Activated CD4-positive, alpha-beta memory T cell treated with anti-CD3 and anti-CD28 coated beads for 36 hours (primary cell): ENCODE data around the gene MGAT1. TPM values are rescaled to one million over a fixed set of nuclear protein-coding genes. Genes with fewer than 3 reads are reported as not detected.
A peak's percentile ranks its signal among the peaks of the same experiment; 100 is the strongest.
"Not testable (repeated sequence)": the region's sequence is repeated elsewhere in the genome, so short reads cannot be mapped to it uniquely, and the experiment has no call there.

Experiments
- CTCF ChIA-PET: fragments of 350-600 bp; sonication (Branson Sonifier 250); formaldehyde crosslinking; loops from one replicate; lab custom pipeline; 2021; ENCODE audit warnings: antibody characterized with exemption, inconsistent platforms; lab: Charles Lee
- POLR2A ChIA-PET: fragments of 350-600 bp; sonication (Branson Sonifier 250); formaldehyde crosslinking; loops from one replicate; lab custom pipeline; 2021; ENCODE audit warnings: antibody characterized with exemption; lab: Charles Lee
- DNase-seq: peaks from one replicate; pipeline ENCODE4 v3.0.0-alpha.2; 2020
- H3K27ac Mint-ChIP-seq: one replicate; pipeline ENCODE4 v1.8.0; 2021; ENCODE audit warnings: mixed read lengths
- H3K27me3 Mint-ChIP-seq: one replicate; pipeline ENCODE4 v1.8.0; 2021; ENCODE audit warnings: mixed read lengths
- H3K36me3 Mint-ChIP-seq: one replicate; pipeline ENCODE4 v1.8.0; 2021; ENCODE audit warnings: mixed read lengths
- H3K4me1 Mint-ChIP-seq: one replicate; pipeline ENCODE4 v1.8.0; 2021; ENCODE audit warnings: low read depth, mixed read lengths
- H3K4me3 Mint-ChIP-seq: one replicate; pipeline ENCODE4 v1.8.0; 2021; ENCODE audit warnings: mild to moderate bottlenecking, mixed read lengths
- H3K9me3 Mint-ChIP-seq: one replicate; pipeline ENCODE4 v1.8.0; 2021; ENCODE audit warnings: mixed read lengths
- intact Hi-C: fragments of 100-400 bp; cut with micrococcal nuclease; formaldehyde crosslinking; loops from one replicate; pipeline ENCODE4 v1.15.1; 2023
- total RNA-seq, 2 experiments: library from RNA; stranded (reverse); gene quantifications; one replicate each; pipeline ENCODE4 v1.2.3, GENCODE V29; 2021

The MGAT1 gene
- total RNA-seq, 2 experiments from 2014 or later, result 101 to 106 TPM

DNA sequence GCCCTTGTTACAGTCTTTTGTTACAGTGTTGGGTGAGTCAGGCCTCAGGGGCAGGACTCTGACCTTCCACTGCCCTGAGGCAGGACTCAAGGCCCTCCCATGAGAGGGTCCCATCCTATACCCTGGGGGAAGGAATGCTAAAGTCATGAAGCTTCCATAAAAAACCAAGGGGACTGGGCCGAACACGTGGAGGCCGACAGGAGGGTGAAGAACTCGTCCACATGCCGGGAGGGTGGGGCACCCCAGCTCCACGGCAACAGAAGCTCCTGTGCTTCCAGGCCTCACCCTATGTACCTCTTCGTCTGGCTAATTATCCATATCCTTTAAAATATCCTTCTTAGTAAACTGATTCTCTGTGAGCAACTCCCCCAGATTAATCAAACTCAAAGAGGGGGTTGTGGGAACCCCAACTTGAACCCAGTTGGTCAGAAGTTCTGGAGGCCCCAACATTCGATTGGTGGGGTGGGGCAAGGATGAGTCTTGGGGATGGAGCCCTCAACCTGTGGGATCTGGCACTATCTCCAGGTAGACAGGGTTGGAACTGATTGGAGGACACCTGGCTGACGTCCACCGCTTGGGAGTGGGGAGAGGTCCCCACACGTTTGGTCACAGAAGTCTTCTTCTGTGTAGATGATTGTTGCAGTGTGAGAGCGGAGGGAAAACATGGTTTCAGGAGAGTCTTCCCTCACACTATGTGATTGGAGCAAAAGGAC is 19.1 kb downstream of the MGAT1 start:
- no peak for DNase-seq
- H3K9me3 Mint-ChIP-seq, result no peaks in the 10 kb centered on the region
- CTCF ChIA-PET, result interaction anchor here (1.0 to 2.3 kb wide), 8 partner anchors 19 to 351 kb away, joined by 3 to 11 read pairs (median 4); no protein-coding TSS in a partner anchor
- POLR2A ChIA-PET, result no interaction called here
- no peaks in the 10 kb centered on the region for H3K27me3 Mint-ChIP-seq
- H3K27ac Mint-ChIP-seq, result no peak overlapping the region
- H3K4me1 Mint-ChIP-seq, result peaks cover 8% of the 10 kb centered on the region
- no peak overlapping the region for H3K4me3 Mint-ChIP-seq
- intact Hi-C loops, result loop anchor here (2.0 kb wide), 1 partner anchor 85 kb away; no protein-coding TSS in a partner anchor
- H3K36me3 Mint-ChIP-seq, result no peaks in the 10 kb centered on the region

DNA sequence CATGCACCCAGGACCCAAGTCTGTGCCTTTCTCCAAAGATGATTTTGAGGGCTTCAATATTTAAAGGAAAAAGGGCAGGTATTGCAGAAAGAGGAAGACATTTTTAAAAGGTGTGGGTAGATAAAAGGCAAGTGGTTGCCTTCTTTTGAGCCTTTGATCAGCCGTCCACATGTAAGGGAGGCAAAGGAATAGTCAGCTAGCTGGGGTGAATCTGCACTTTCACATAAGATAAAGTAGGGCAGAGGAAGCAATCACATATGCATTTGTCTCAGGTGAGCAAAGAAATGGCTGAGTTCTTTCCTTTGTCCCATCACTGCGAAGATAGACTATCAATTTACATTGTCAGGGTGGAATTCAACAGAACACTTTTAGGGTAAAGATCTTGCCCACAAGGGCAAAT is 19.9 kb downstream of the MGAT1 start:
- Mint-ChIP-seq H3K27me3 (no peaks in the 10 kb centered on the region), H3K27ac (no peak overlapping the region), H3K36me3 (no peaks in the 10 kb centered on the region), H3K4me1 (peaks cover 8% of the 10 kb centered on the region), H3K9me3 (no peaks in the 10 kb centered on the region), H3K4me3 (no peak overlapping the region)
- CTCF ChIA-PET, result interaction anchor here (1.0 to 1.4 kb wide), 3 partner anchors 84 to 86 kb away, joined by 4 to 5 read pairs (median 4); no protein-coding TSS in a partner anchor
- POLR2A ChIA-PET, result interaction anchor here (1.0 kb wide), 1 partner anchor 19 kb away, joined by 3 read pairs; no protein-coding TSS in a partner anchor
- no peak for DNase-seq
- intact Hi-C loops, result no loop called here

DNA sequence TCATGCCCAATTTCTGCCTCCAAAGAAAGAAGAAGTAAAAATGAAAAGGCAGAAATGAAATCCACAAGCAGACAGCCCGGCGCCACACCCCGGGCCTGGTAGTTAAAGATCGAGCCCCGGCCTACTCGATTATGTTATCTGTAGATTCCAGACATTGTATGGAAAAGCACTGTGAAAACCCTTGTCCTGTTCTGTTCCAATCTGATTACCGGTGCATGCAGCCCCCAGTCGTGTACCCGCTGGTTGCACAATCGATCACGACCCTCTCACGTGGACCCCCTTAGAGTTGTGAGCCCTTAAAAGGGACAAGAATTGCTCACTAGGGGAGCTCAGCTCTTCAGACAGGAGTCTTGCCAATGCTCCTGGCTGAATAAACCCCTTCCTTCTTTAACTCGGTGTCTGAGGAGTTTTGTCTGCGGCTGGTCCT is 20.7 kb downstream of the MGAT1 start:
- DNase-seq, H3K4me1 Mint-ChIP-seq, H3K4me3 Mint-ChIP-seq, H3K36me3 Mint-ChIP-seq, H3K27ac Mint-ChIP-seq, intact Hi-C loops, H3K27me3 Mint-ChIP-seq, H3K9me3 Mint-ChIP-seq: not testable (repeated sequence)
- ChIA-PET POLR2A (interaction anchor here (1.0 kb wide), 1 partner anchor 20 kb away, joined by 3 read pairs; no protein-coding TSS in a partner anchor), CTCF (interaction anchor here (1.3 kb wide), 1 partner anchor 87 kb away, joined by 4 read pairs; no protein-coding TSS in a partner anchor)

DNA sequence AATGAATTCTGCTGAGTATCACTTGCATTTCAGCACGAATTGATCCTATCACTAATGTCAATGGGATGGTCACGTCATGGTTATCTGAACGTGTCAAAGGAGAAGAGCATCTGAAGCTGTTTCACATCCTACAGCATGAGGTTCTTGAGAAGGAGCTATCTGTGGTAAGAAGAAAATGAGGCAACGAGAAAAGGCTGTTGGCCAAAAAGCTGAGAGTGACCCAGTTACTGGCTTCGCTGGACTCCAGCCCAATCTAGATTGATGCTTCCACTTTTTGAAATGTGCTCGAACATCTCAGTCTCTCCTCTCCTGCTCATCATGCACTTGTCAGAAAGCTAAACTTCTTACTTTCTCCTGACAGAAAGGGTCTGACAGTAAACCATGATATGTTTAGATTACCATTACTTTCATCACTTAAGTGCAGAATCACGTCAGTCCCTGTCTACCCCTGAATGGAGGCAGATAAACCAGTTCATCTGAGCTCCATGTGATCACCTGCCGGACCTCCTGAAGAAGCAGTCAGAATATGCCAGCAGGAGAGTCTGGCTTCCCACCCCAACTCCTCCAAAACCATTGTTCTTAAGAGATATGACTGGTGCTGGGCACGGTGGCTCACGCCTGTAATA is 22.5 kb downstream of the MGAT1 start:
- intact Hi-C loops, result loop anchor here (10.0 kb wide), 1 partner anchor 55 kb away; no protein-coding TSS in a partner anchor
- DNase-seq, result no peak
- Mint-ChIP-seq H3K9me3 (no peaks in the 10 kb centered on the region), H3K4me3 (no peak overlapping the region), H3K27me3 (no peaks in the 10 kb centered on the region), H3K36me3 (no peaks in the 10 kb centered on the region), H3K27ac (no peak overlapping the region), H3K4me1 (peaks cover 6% of the 10 kb centered on the region)
- POLR2A ChIA-PET, result no interaction called here
- CTCF ChIA-PET, result no interaction called here

DNA sequence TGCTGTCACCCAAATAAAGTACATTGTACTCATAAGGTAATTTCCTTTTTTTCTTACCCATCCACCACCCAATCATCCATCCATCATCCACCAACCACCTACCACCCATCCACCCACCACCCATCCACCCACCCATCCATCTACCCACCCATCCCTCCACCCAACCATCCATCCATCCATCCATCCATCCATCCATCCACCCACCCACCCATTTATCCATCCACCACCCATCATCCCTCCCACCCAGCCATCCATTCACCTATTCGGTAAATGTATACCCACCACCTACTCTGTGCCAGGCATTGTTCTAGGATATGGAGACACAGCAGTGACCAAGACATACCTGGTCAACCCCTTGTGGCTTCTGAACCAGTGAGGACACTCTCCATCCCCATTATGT is 25.1 kb downstream of the MGAT1 start:
- Mint-ChIP-seq H3K4me3 (no peak overlapping the region), H3K27me3 (peaks cover 4% of the 10 kb centered on the region), H3K36me3 (peaks cover 2% of the 10 kb centered on the region), H3K4me1 (no peaks in the 10 kb centered on the region), H3K9me3 (peaks cover 3% of the 10 kb centered on the region), H3K27ac (no peak overlapping the region)
- POLR2A ChIA-PET, result no interaction called here
- DNase-seq, result no peak
- intact Hi-C loops, result loop anchor here (10.0 kb wide), 1 partner anchor 53 kb away; no protein-coding TSS in a partner anchor
- CTCF ChIA-PET, result no interaction called here

DNA sequence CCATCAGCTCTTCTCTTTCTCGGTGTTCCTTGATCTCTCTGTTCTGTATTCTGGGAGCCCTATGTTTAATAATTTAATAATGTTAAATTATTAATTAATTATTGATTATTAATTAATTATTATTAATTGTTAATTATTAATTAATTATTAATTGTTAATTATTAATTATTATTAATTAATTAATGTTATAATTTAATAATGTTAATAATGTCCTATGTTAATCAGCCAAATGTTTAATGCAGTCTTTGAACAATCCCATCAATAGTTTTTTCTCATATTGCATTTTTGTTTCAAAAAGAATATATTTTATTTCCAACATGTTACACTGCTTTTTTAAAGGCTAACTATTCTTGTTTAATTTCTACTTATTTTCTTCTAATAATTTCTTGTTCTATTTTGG is 26.2 kb downstream of the MGAT1 start:
- no peak overlapping the region for H3K4me3 Mint-ChIP-seq
- H3K27me3 Mint-ChIP-seq, result peaks cover 4% of the 10 kb centered on the region
- no peaks in the 10 kb centered on the region for H3K4me1 Mint-ChIP-seq
- no peak for DNase-seq
- H3K27ac Mint-ChIP-seq, result no peak overlapping the region
- H3K36me3 Mint-ChIP-seq, result peaks cover 4% of the 10 kb centered on the region
- H3K9me3 Mint-ChIP-seq, result peaks cover 11% of the 10 kb centered on the region
- intact Hi-C loops, result loop anchor here (10.0 kb wide), 1 partner anchor 52 kb away; no protein-coding TSS in a partner anchor
- POLR2A ChIA-PET, result no interaction called here
- CTCF ChIA-PET, result no interaction called here

DNA sequence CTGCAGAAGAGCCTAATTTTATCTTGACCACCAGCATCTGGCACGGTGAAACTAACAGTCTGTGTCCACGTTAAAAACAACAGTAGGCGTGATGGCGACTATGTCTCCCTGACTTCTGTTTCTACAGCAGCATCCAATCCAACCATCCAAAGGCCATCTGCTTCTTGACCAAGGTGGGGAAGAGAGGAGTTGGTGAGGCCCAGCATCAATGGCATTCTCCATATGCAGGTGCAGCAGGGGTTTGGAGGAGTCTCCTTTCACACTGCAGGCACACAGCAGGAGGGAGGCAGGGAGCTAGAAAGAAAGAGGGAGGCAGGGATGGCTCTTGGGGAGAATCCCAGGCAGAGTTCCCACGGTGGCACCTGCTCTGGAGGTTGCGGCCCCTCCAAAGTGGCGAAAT is 27.0 kb downstream of the MGAT1 start:
- H3K4me1 Mint-ChIP-seq, result no peaks in the 10 kb centered on the region
- no peak overlapping the region for H3K27ac Mint-ChIP-seq
- CTCF ChIA-PET, result no interaction called here
- POLR2A ChIA-PET, result no interaction called here
- H3K27me3 Mint-ChIP-seq, result peaks cover 4% of the 10 kb centered on the region
- peaks cover 4% of the 10 kb centered on the region for H3K36me3 Mint-ChIP-seq
- H3K4me3 Mint-ChIP-seq, result no peak overlapping the region
- no peak for DNase-seq
- H3K9me3 Mint-ChIP-seq, result peaks cover 11% of the 10 kb centered on the region
- intact Hi-C loops, result loop anchor here (10.0 kb wide), 1 partner anchor 51 kb away; no protein-coding TSS in a partner anchor

DNA sequence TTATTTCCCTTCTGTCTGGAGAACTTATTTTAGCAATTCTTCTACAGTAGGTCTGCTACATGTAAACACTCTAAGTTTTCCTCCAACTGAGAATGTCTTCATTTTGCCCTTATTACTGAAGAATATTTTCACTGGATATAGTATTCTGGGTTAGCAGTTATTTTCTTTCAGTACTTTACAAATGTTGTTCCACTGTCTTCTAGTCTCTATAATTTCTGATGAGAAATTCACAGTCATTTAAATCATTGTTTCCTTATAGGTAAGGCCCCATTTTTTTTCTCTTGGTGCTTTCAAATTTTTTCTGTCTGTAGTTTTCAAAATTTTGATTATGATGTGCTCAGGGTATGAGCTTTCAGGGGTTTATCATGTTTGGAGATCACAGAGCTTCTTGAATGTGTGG is 30.8 kb downstream of the MGAT1 start:
- no peak for DNase-seq
- H3K4me1 Mint-ChIP-seq, result no peaks in the 10 kb centered on the region
- ChIA-PET CTCF (no interaction called here), POLR2A (no interaction called here)
- peaks cover 4% of the 10 kb centered on the region for H3K36me3 Mint-ChIP-seq
- peaks cover 14% of the 10 kb centered on the region for H3K9me3 Mint-ChIP-seq
- no peak overlapping the region for H3K4me3 Mint-ChIP-seq
- H3K27ac Mint-ChIP-seq, result no peak overlapping the region
- peaks cover 7% of the 10 kb centered on the region for H3K27me3 Mint-ChIP-seq
- intact Hi-C loops, result loop anchor here (10.0 kb wide), 1 partner anchor 47 kb away; no protein-coding TSS in a partner anchor

DNA sequence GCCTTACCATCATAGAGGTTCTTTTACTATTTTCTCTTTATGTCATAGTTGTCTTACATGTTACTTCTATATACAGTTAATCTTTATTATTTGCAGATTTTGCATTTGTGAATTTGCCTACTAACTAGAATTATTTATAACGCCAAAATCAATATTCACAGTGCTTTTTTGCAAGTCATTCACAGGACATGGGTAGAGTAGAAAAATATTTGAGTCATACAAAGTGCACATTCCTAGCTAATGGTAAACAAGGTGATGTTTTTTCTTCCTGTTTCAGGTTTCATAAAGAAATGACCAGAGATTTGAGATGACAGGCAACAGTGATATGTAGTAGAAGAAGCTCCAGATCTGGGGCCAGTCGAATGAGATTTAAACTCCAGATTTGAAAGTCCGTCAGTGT is 32.8 kb downstream of the MGAT1 start:
- intact Hi-C loops, result loop anchor here (10.0 kb wide), 1 partner anchor 45 kb away; no protein-coding TSS in a partner anchor
- Mint-ChIP-seq H3K4me1 (no peaks in the 10 kb centered on the region), H3K4me3 (no peak overlapping the region), H3K36me3 (peaks cover 4% of the 10 kb centered on the region), H3K9me3 (peaks cover 18% of the 10 kb centered on the region), H3K27ac (no peak overlapping the region), H3K27me3 (peaks cover 14% of the 10 kb centered on the region)
- CTCF ChIA-PET, result no interaction called here
- POLR2A ChIA-PET, result no interaction called here
- DNase-seq, result no peak

DNA sequence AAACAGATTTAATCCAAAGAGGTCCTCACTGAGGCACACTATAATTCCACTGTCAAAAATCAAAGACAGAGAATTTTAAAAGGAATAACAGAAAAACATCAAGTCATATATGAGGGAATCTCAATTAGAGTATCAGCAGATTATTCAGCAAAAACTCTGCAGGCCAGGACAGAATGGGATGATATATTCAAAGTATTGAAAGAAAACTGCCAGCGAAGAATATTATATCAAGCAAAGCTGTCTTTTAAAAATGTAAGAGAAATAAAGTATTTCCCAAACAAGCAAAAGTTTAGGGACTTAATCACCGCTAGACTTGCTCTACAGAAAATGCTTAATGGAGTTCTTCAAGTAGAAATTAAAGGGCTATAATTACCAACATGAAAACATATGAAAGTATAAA is 47.0 kb downstream of the MGAT1 start:
- DNase-seq, result no peak
- H3K4me3 Mint-ChIP-seq, result no peak overlapping the region
- CTCF ChIA-PET, result no interaction called here
- intact Hi-C loops, result no loop called here
- H3K9me3 Mint-ChIP-seq, result peaks cover 34% of the 10 kb centered on the region
- H3K36me3 Mint-ChIP-seq, result no peaks in the 10 kb centered on the region
- peaks cover 19% of the 10 kb centered on the region for H3K27me3 Mint-ChIP-seq
- POLR2A ChIA-PET, result no interaction called here
- no peaks in the 10 kb centered on the region for H3K4me1 Mint-ChIP-seq
- no peak overlapping the region for H3K27ac Mint-ChIP-seq

DNA sequence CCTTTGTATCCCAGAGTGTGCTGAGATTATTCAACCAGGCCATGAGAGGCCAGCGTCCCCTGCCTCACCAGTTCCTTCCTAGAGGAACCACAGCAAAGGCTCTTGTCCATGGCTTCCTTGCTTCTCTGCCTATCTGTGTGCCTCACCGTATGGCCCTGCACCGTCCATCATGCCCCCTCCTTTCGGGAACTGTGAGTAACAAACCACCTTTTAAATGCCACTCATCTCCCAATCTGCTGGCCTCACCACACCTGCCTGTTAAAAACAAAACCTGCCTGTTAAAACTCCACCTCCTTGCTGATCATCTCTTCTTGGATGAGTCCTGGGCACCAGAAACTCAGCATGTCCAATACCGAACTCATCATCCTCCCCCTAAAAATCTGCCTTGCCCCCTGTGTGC is 58.4 kb downstream of the MGAT1 start:
- Mint-ChIP-seq H3K9me3 (no peaks in the 10 kb centered on the region), H3K27me3 (peaks cover 16% of the 10 kb centered on the region), H3K36me3 (no peaks in the 10 kb centered on the region), H3K4me1 (no peaks in the 10 kb centered on the region), H3K4me3 (no peak overlapping the region), H3K27ac (no peak overlapping the region)
- intact Hi-C loops, result no loop called here
- ChIA-PET CTCF (no interaction called here), POLR2A (no interaction called here)
- DNase-seq, result no peak

DNA sequence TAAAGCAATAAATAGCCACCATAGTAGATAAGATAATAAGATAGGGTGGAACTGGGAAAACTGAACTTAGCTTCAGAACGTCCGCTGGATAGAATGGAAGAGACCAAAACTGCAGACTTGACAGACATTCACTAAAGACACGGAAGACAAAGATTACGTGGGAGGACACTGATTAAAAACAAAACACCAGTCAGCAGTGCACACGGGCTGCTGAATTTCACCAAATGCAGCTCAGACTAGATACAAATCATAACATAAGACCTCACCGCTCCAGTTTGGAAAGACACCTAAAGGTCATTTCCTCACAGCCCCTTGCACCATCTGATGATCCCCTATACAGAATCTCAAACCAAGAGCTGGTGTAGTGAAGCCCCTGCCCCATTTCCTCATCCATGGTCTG is 59.9 kb downstream of the MGAT1 start:
- peak; percentile 18 for DNase-seq
- Mint-ChIP-seq H3K4me3 (no peak overlapping the region), H3K27me3 (peaks cover 23% of the 10 kb centered on the region), H3K36me3 (no peaks in the 10 kb centered on the region), H3K9me3 (no peaks in the 10 kb centered on the region), H3K27ac (no peak overlapping the region), H3K4me1 (no peaks in the 10 kb centered on the region)
- intact Hi-C loops, result no loop called here
- POLR2A ChIA-PET, result no interaction called here
- CTCF ChIA-PET, result no interaction called here
